Right atrium auricular region (tissue), 2 donors: ENCODE data around the gene ENO1. TPM values are rescaled to one million over a fixed set of nuclear protein-coding genes. Genes with fewer than 3 reads are reported as not detected.
"Not testable (repeated sequence)": the region's sequence is repeated elsewhere in the genome, so short reads cannot be mapped to it uniquely, and the experiment has no call there.

Source experiments
- DNase-seq: peaks from one replicate; pipeline ENCODE4 v3.0.0-alpha.2; 2019; ENCODE audit warnings: low spot score
- H3K27ac ChIP-seq, 2 donors: fragments of 200-600 bp; sonication (generic); 1 replicate in 1 of 2; 2 replicates in 1 of 2; pipeline ENCODE4 v1.5.1; 2016 to 2019
- H3K27me3 ChIP-seq, 2 donors: fragments of 200-600 bp; sonication (generic); one replicate each; pipeline versions ENCODE4 v1.5.1 to v1.6.0; 2017 to 2019
- H3K36me3 ChIP-seq: fragments of 200-600 bp; sonication (generic); one replicate; pipeline ENCODE4 v1.5.1; 2016
- H3K4me1 ChIP-seq, 2 donors: fragments of 200-600 bp; sonication (generic); one replicate each; pipeline versions ENCODE4 v1.5.1 to v1.6.0; 2017 to 2019
- H3K4me3 ChIP-seq, 2 donors: fragments of 200-600 bp; sonication (generic); 1 replicate in 1 of 2; 2 replicates in 1 of 2; pipeline ENCODE4 v1.5.1; 2017 to 2019; ENCODE audit warnings: mild to moderate bottlenecking in 1 of 2, moderate library complexity in 1 of 2
- H3K9me3 ChIP-seq, 2 donors: fragments of 200-600 bp; sonication (generic); one replicate each; pipeline ENCODE4 v1.5.1; 2019
- total RNA-seq, 2 donors: library from RNA; depleted of rRNA; stranded (reverse); fragments of >200 nt; gene quantifications; one replicate each; pipeline ENCODE4 v1.1.0, GENCODE V29; 2016
- TF ChIP-seq, protein P1 (sequence below), 2 donors: fragments of 200-600 bp; sonication (generic); IDR thresholded peaks; one replicate each; pipeline ENCODE4 v1.5.1; 2019; ENCODE audit warnings: antibody characterized with exemption in 2 of 2

The ENO1 gene
- total RNA-seq, 2 donors from 2014 or later, result 149 to 334 TPM

- TF ChIP-seq, protein P1, sequence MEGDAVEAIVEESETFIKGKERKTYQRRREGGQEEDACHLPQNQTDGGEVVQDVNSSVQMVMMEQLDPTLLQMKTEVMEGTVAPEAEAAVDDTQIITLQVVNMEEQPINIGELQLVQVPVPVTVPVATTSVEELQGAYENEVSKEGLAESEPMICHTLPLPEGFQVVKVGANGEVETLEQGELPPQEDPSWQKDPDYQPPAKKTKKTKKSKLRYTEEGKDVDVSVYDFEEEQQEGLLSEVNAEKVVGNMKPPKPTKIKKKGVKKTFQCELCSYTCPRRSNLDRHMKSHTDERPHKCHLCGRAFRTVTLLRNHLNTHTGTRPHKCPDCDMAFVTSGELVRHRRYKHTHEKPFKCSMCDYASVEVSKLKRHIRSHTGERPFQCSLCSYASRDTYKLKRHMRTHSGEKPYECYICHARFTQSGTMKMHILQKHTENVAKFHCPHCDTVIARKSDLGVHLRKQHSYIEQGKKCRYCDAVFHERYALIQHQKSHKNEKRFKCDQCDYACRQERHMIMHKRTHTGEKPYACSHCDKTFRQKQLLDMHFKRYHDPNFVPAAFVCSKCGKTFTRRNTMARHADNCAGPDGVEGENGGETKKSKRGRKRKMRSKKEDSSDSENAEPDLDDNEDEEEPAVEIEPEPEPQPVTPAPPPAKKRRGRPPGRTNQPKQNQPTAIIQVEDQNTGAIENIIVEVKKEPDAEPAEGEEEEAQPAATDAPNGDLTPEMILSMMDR (IDR thresholded peaks at IDR 0.05), result no peak
- H3K36me3 ChIP-seq, result no peaks in the 10 kb centered on the region
- peak; percentile 71 for DNase-seq
- H3K27ac ChIP-seq, result peak overlapping the region; percentile 70 to 88
- H3K9me3 ChIP-seq, result no peaks in the 10 kb centered on the region
- H3K4me3 ChIP-seq, result no peak overlapping the region
- H3K27me3 ChIP-seq, result no peaks in the 10 kb centered on the region
- H3K4me1 ChIP-seq, result peaks cover 0 to 11% of the 10 kb centered on the region in 2 donors
Observed at GRCh38 chr1:8889103-8889846, 10.8 kb upstream of the ENO1 start.

DNA sequence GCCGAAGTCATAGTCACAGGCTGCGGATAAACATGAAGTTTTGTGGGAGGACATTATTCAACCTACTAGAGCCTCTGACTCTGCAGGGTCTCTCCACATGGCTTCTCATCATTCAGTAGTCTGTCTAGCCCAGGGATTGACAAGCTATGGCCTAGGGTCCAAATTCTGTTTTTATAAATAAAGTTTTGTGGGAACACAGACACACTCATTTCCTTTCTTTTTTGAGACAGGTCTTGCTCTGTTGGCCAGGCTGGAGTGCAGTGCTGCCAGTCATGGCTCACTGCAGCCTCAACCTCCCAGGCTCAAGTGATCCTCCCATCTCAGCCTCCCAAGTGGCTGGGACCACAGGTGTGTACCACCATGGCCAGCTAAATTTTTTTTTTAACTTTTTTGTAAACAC is 8.1 kb upstream of the ENO1 start:
- TF ChIP-seq, protein P1 (IDR thresholded peaks at IDR 0.05), result no peak
- Histone ChIP-seq H3K4me3 (no peak overlapping the region), H3K4me1 (peaks cover 0 to 11% of the 10 kb centered on the region in 2 donors), H3K9me3 (no peaks in the 10 kb centered on the region), H3K36me3 (no peaks in the 10 kb centered on the region), H3K27ac (no peak overlapping the region), H3K27me3 (no peaks in the 10 kb centered on the region)
- DNase-seq, result no peak

DNA sequence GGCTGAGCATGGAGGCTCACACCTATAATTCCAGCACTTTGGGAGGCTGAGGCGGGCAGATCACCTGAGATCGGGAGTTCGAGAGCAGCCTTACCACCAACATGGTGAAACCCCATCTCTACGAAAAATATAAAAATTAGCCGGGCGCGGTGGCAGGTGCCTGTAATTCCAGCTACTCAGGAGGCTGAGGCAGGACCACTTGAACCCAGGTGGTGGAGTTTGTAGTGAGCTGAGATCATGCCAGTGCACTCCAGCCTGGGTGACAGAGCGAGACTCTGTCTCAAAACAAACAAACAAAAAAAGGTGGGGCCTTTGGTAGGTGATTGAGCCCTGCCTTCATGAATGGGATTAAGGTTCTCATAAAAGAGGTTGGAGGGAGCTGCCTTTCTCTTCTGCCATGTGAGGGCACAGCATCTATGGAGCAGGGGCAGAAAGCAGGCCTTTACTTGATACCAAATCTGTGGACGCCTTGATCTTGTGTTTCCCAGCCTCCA is 7.6 kb upstream of the ENO1 start:
- H3K9me3 ChIP-seq, H3K36me3 ChIP-seq, H3K4me3 ChIP-seq, H3K27ac ChIP-seq, H3K27me3 ChIP-seq, DNase-seq: not testable (repeated sequence)
- H3K4me1 ChIP-seq, result peaks cover 0 to 11% of the 10 kb centered on the region in 2 donors

DNA sequence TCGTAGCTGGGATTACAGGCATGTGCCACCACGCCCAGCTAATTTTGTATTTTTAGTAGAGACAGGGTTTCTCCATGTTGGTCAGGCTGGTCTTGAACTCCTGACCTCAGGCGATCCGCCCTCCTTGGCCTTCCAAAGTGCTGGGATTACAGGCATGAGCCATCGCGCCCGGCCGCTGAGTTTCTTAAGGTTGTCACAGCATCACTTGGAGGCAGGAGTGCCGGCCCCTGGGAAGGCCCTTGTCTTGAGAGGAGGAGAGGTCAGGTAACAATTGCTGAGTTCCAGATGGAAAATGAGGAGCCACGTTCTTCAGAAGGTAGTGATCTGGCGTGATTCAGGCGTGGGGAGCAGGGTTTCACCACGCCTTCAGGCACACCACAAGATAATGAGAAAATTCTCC is 5.6 kb upstream of the ENO1 start:
- Histone ChIP-seq H3K27ac (peak overlapping the region in 1 of 2 donors; percentile 56), H3K4me1 (peaks cover 0 to 19% of the 10 kb centered on the region in 2 donors)
- H3K9me3 ChIP-seq, H3K36me3 ChIP-seq, DNase-seq, H3K27me3 ChIP-seq, H3K4me3 ChIP-seq: not testable (repeated sequence)

DNA sequence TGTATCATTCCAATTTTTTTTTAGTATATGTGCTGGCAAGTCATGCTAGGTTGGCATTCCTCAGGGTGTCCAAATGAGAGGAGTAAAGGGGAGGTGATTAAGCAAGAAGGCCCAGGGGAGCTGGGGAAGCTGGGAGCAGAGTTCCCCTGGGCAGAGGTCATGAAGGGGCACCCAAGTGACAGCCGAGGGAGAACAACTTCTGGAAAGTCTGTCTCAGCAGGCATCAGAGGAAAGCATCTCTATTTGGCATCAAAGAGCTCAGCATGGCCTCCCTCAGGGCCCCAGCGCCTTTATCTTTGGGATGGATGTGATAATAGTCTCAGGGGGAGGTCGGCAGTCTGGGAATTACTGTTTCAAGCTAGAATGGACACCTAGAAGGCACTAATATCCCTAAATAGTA is 5.0 kb upstream of the ENO1 start:
- peaks cover 0 to 21% of the 10 kb centered on the region in 2 donors for H3K4me1 ChIP-seq
- H3K27me3 ChIP-seq, result no peaks in the 10 kb centered on the region
- no peaks in the 10 kb centered on the region for H3K36me3 ChIP-seq
- H3K27ac ChIP-seq, result peak overlapping the region in 1 of 2 donors; percentile 56
- TF ChIP-seq, protein P1 (IDR thresholded peaks at IDR 0.05), result no peak
- no peak for DNase-seq
- H3K4me3 ChIP-seq, result no peak overlapping the region
- H3K9me3 ChIP-seq, result no peaks in the 10 kb centered on the region

- no peaks in the 10 kb centered on the region for H3K9me3 ChIP-seq
- peak; percentile 88 for DNase-seq
- TF ChIP-seq, protein P1 (IDR thresholded peaks at IDR 0.05), result no peak
- peaks cover 0 to 44% of the 10 kb centered on the region in 2 donors for H3K4me1 ChIP-seq
- H3K4me3 ChIP-seq, result peak overlapping the region in 1 of 2 donors; percentile 93
- no peaks in the 10 kb centered on the region for H3K27me3 ChIP-seq
- H3K27ac ChIP-seq, result peak overlapping the region; percentile 93 to 95
- peaks cover under 1% of the 10 kb centered on the region for H3K36me3 ChIP-seq
Observed at GRCh38 chr1:8879922-8880676, 1.6 kb upstream of the ENO1 start.
